Fibroblast of villous mesenchyme (primary cell): ENCODE results near the gene NCCRP1. TPM values are rescaled to one million over a fixed set of nuclear protein-coding genes. Genes with fewer than 3 reads are reported as not detected.

Experiments
- DNase-seq: peaks from one replicate; pipeline ENCODE4 v3.0.0-alpha.2; 2010; ENCODE audit warnings: low read depth
- H3K4me3 ChIP-seq: 2 replicates; pipeline ENCODE4 v1.5.1; 2011; ENCODE audit warnings: low read depth, mild to moderate bottlenecking, low read length
- CTCF ChIP-seq: IDR thresholded peaks from 2 replicates; pipeline ENCODE4 v1.5.1; 2012; ENCODE audit warnings: low read depth, mild to moderate bottlenecking, low read length; ENCODE audit not compliant: insufficient read depth
- total RNA-seq: library from RNA; depleted of rRNA; stranded (reverse); fragments of >200 nt; gene quantifications from 2 replicates; pipeline ENCODE4 v1.2.3, GENCODE V29; 2012

The NCCRP1 gene
- total RNA-seq, 1 donor = not detected

GRCh38 chr19:39246951-39247669 lies 50.3 kb downstream of the NCCRP1 start:
- no peak overlapping the region for H3K4me3 ChIP-seq
- no peak for TF ChIP-seq CTCF
- no peak for DNase-seq

- H3K4me3 ChIP-seq = no peak overlapping the region
- DNase-seq = no peak
- TF ChIP-seq CTCF = no peak
These were observed 51.2 kb downstream of the NCCRP1 start for GRCh38 chr19:39247701-39248664.

DNA sequence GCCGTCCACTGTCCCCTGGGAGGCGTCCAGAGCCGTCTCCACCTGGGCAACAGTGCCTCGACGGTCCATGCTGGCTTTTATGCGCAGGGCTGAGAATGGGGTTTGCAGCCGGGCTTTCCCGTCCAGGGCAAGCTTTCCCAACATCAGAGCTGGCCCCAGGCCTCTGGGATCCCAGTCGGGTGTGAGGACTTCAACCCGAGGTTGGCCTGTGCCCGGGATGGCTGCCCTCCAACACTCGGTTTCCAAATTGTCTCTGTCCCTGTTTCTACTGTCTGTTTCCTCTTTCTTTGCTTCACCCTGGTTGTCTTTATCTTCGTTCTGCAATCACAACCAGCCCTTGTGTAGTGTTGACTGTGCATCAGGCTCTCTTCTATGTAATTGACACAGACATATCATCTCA lies 52.0 kb downstream of the NCCRP1 start, which contains the start of gene IFNL4:
IFNL4 (minus strand) TSS at position 51 of the 400 bp plus-strand sequence.
- TF ChIP-seq CTCF = no peak
- no peak for DNase-seq
- no peak within 1 kb of the TSS for H3K4me3 ChIP-seq

DNA sequence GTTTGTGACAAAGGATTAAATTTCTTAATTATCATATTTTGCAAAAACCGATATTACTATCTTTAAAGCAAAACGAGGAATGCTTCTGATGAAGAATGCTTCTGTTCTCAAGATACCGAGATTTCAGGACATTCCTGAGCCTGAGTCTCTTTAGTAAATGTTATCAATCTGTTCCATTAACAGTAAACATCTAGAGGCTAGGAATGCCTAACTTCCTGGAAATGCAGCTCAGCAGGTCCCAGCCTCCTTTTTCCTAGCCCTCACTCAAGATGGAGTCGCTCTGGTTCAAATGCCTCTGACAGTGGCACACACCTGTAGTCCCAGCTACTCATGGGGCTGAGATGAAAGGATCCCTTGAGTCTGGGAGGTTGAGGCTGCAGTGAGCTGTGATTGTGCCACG lies 54.3 kb downstream of the NCCRP1 start:
- no peak for TF ChIP-seq CTCF

More for the DNA sequence above, 54.3 kb downstream of the NCCRP1 start:
- no peak for DNase-seq
- no peak overlapping the region for H3K4me3 ChIP-seq

Other genes with a start within 250 kb of the NCCRP1 start
- 19.9 and 29.0 TPM in 2 replicates for gene FBXO17, start 221.2 kb upstream of the NCCRP1 start, total RNA-seq
- gene FBXO27, start 164.4 kb upstream of the NCCRP1 start, total RNA-seq = 2.9 and 4.7 TPM in 2 replicates
- not detected in 2 replicates for gene ACP7, start 112.6 kb upstream of the NCCRP1 start, total RNA-seq
- gene PAK4, start 71.2 kb upstream of the NCCRP1 start, total RNA-seq = 6.8 and 9.5 TPM in 2 replicates
- gene SYCN, start 7.3 kb downstream of the NCCRP1 start, total RNA-seq = not detected in 2 replicates
- gene IFNL3, start 48.0 kb downstream of the NCCRP1 start, total RNA-seq = not detected in 2 replicates
- not detected in 2 replicates for gene IFNL4, start 51.9 kb downstream of the NCCRP1 start, total RNA-seq
- not detected in 2 replicates for gene IFNL2, start 71.4 kb downstream of the NCCRP1 start, total RNA-seq
- not detected in 2 replicates for gene IFNL1, start 99.4 kb downstream of the NCCRP1 start, total RNA-seq
- gene LRFN1, start 123.9 kb downstream of the NCCRP1 start, total RNA-seq = under 0.01 TPM in 1 of 2 replicates, not detected in the other
- 0.86 and 1.6 TPM in 2 replicates for gene GMFG, start 139.1 kb downstream of the NCCRP1 start, total RNA-seq
- gene SAMD4B, start 145.5 kb downstream of the NCCRP1 start, total RNA-seq = 38.0 and 45.7 TPM in 2 replicates
- gene PAF1, start 194.1 kb downstream of the NCCRP1 start, total RNA-seq = 29.6 and 33.2 TPM in 2 replicates
- gene MED29, start 194.4 kb downstream of the NCCRP1 start, total RNA-seq = 22.0 and 22.2 TPM in 2 replicates
- 5.8 and 8.6 TPM in 2 replicates for gene ZFP36, start 209.9 kb downstream of the NCCRP1 start, total RNA-seq
- gene PLEKHG2, start 215.7 kb downstream of the NCCRP1 start, total RNA-seq = 25.0 and 39.3 TPM in 2 replicates
- gene RPS16, start 239.0 kb downstream of the NCCRP1 start, total RNA-seq = 43.2 and 48.3 TPM in 2 replicates
- gene SUPT5H, start 248.6 kb downstream of the NCCRP1 start, total RNA-seq = 71.8 and 80.7 TPM in 2 replicates